IMR-90 (cell line): ENCODE data around the gene CNOT3. TPM values are rescaled to one million over a fixed set of nuclear protein-coding genes. Genes with fewer than 3 reads are reported as not detected.
A peak's percentile ranks its signal among the peaks of the same experiment; 100 is the strongest.

Experiments
- ATAC-seq: fragments of 200-7000 bp; cut with Tn5 transposase; 2 replicates; pipeline ENCODE4 v1.9.1; 2020; ENCODE audit warnings: low read depth, mild to moderate bottlenecking, moderate library complexity
- BruUV-seq: library from RNA; stranded (reverse); fragments of 400-500 nt; replicated peaks from 2 replicates; lab custom pipeline; 2021; lab: Mats Ljungman, UMichigan
- CTCF ChIA-PET: fragments of 300-600 bp; formaldehyde crosslinking; extraction: SDS; loops from one replicate; lab custom pipeline; 2021; ENCODE audit warnings: antibody characterized with exemption; lab: Yijun Ruan, JAX
- POLR2A ChIA-PET: fragments of 300-600 bp; sonication (Branson Sonifier 250); formaldehyde crosslinking; loops from one replicate; lab custom pipeline; 2022; ENCODE audit warnings: antibody characterized with exemption; ENCODE audit not compliant: unreplicated experiment; lab: Charles Lee
- DNase-seq: peaks from one replicate; pipeline ENCODE4 v3.0.0; 2013
- H2AFZ ChIP-seq: replicated peaks from 2 replicates; pipeline ENCODE3; 2013; ENCODE audit warnings: low read length, mild to moderate bottlenecking; ENCODE audit not compliant: poor library complexity
- H2AK5ac ChIP-seq: 2 replicates; pipeline ENCODE4 v1.6.1; 2013; ENCODE audit warnings: low read depth, low read length, inconsistent platforms
- H2AK9ac ChIP-seq: replicated peaks from 2 replicates; pipeline ENCODE3; 2013; ENCODE audit warnings: mild to moderate bottlenecking, low read depth, low read length, moderate library complexity; ENCODE audit not compliant: poor library complexity
- H2BK120ac ChIP-seq: 2 replicates; pipeline ENCODE4 v1.6.1; 2013; ENCODE audit warnings: low read depth, low read length, inconsistent platforms
- H2BK15ac ChIP-seq: 3 replicates; pipeline ENCODE4 v1.6.1; 2013; ENCODE audit warnings: low read depth, low read length, inconsistent platforms
- H2BK20ac ChIP-seq: 2 replicates; pipeline ENCODE4 v1.6.1; 2013; ENCODE audit warnings: low read depth, mild to moderate bottlenecking, inconsistent platforms, low read length, moderate library complexity
- H2BK5ac ChIP-seq: 2 replicates; pipeline ENCODE4 v1.6.1; 2013; ENCODE audit warnings: mild to moderate bottlenecking, low read depth, low read length, inconsistent platforms; ENCODE audit not compliant: poor library complexity, severe bottlenecking
- H3K14ac ChIP-seq: replicated peaks from 2 replicates; pipeline ENCODE4 v1.6.1; 2013; ENCODE audit warnings: low read depth, low read length, inconsistent platforms
- H3K18ac ChIP-seq: 2 replicates; pipeline ENCODE4 v1.6.1; 2013; ENCODE audit warnings: low read depth, low read length, control low read depth
- H3K23ac ChIP-seq: 2 replicates; pipeline ENCODE4 v1.6.1; 2013; ENCODE audit warnings: low read depth, low read length, inconsistent platforms
- H3K27ac ChIP-seq: 2 replicates; pipeline ENCODE4 v1.5.1; 2013; ENCODE audit warnings: mild to moderate bottlenecking, control low read depth, low read length; ENCODE audit not compliant: insufficient read depth
- H3K27me3 ChIP-seq: 2 replicates; pipeline ENCODE4 v1.6.1; 2013; ENCODE audit warnings: low read length; ENCODE audit not compliant: control insufficient read depth, insufficient read depth
- H3K36me3 ChIP-seq: 2 replicates; pipeline ENCODE4 v1.6.1; 2013; ENCODE audit warnings: low read length, mixed read lengths; ENCODE audit not compliant: control insufficient read depth, insufficient read depth
- H3K4ac ChIP-seq: 2 replicates; pipeline ENCODE4 v1.6.1; 2013; ENCODE audit warnings: low read depth, low read length, inconsistent platforms
- H3K4me1 ChIP-seq: 2 replicates; pipeline ENCODE4 v1.6.1; 2013; ENCODE audit warnings: low read length, mixed read lengths; ENCODE audit not compliant: control insufficient read depth, insufficient read depth
- H3K4me2 ChIP-seq: 2 replicates; pipeline ENCODE4 v1.6.1; 2013; ENCODE audit warnings: low read depth, mild to moderate bottlenecking, control low read depth, low read length, moderate library complexity
- H3K4me3 ChIP-seq: 2 replicates; pipeline ENCODE4 v1.5.1; 2013; ENCODE audit warnings: low read depth, mild to moderate bottlenecking, control low read depth, low read length, moderate library complexity; ENCODE audit not compliant: insufficient read depth
- H3K56ac ChIP-seq: 2 replicates; pipeline ENCODE4 v1.6.1; 2013; ENCODE audit warnings: low read length, inconsistent platforms; ENCODE audit not compliant: insufficient read depth; ENCODE audit errors: extremely low read depth
- H3K79me1 ChIP-seq, 2 experiments: 2 replicates each; pipeline ENCODE4 v1.6.1; 2013; ENCODE audit warnings: low read length in 2 of 2, inconsistent platforms in 1 of 2, low read depth in 1 of 2
- H3K9ac ChIP-seq: 2 replicates; pipeline ENCODE4 v1.6.1; 2013; ENCODE audit warnings: low read depth, low read length, control low read depth
- H3K9me1 ChIP-seq: 2 replicates; pipeline ENCODE4 v1.6.1; 2013; ENCODE audit warnings: low read length, inconsistent platforms; ENCODE audit not compliant: insufficient read depth
- H3K9me3 ChIP-seq: 2 replicates; pipeline ENCODE4 v1.6.1; 2013; ENCODE audit warnings: low read length; ENCODE audit not compliant: control insufficient read depth, insufficient read depth
- H4K20me1 ChIP-seq: 2 replicates; pipeline ENCODE4 v1.6.1; 2013; ENCODE audit warnings: low read length, inconsistent platforms; ENCODE audit not compliant: insufficient read depth
- H4K5ac ChIP-seq: 2 replicates; pipeline ENCODE4 v1.6.1; 2013; ENCODE audit warnings: mild to moderate bottlenecking, low read depth, low read length, control low read depth
- H4K8ac ChIP-seq, 2 experiments: 2 replicates each; pipeline ENCODE4 v1.6.1; 2013; ENCODE audit warnings: low read depth in 2 of 2, low read length in 2 of 2, control low read depth in 1 of 2, inconsistent platforms in 1 of 2
- H4K91ac ChIP-seq: 2 replicates; pipeline ENCODE4 v1.6.1; 2013; ENCODE audit warnings: low read depth, low read length, inconsistent platforms; ENCODE audit not compliant: insufficient read depth
- FOS ChIP-seq: fragments of 150-350 bp; IDR thresholded peaks from 2 replicates; pipeline ENCODE4 v1.6.1; 2016; ENCODE audit warnings: low read depth, low read length
- MAZ ChIP-seq: IDR thresholded peaks from 2 replicates; pipeline ENCODE4 v1.6.1; 2012; ENCODE audit warnings: low read depth, mild to moderate bottlenecking, low read length, improper control_type of control experiment, moderate library complexity, borderline replicate concordance
- MXI1 ChIP-seq: IDR thresholded peaks from 2 replicates; pipeline ENCODE4 v1.6.1; 2012; ENCODE audit warnings: low read depth, mild to moderate bottlenecking, low read length, moderate library complexity, borderline replicate concordance
- NFE2L2 ChIP-seq: fragments of 150-350 bp; IDR thresholded peaks from 2 replicates; pipeline ENCODE4 v1.6.1; 2016; ENCODE audit warnings: low read depth, mild to moderate bottlenecking, low read length
- WGBS, 2 experiments: methylation state at CpG; one replicate each; pipeline versions ENCODE4 v1.1.5 to v1.1.7; 2013; ENCODE audit warnings: missing lambda C conversion rate in 2 of 2; ENCODE audit not compliant: insufficient read length in 1 of 2; ENCODE audit errors: extremely low coverage in 2 of 2; 5-methylcytosine and 5-hydroxymethylcytosine counted together
- dilution Hi-C: fragments of 300-500 bp; cut with HindIII; formaldehyde crosslinking; loops from one replicate; pipeline ENCODE4 v1.14.3; 2018; ENCODE audit warnings: low sequenced_read_pairs; ENCODE audit not compliant: unreplicated experiment
- in situ Hi-C: fragments of 300-500 bp; cut with MboI; formaldehyde crosslinking; loops from 3 replicates; pipeline ENCODE4 v1.14.3; 2019; ENCODE audit warnings: low sequenced_read_pairs, inconsistent platforms, mixed read lengths
- intact Hi-C: fragments of 100-400 bp; cut with micrococcal nuclease; formaldehyde crosslinking; loops from 2 replicates; pipeline ENCODE4 v1.10.0; 2022
- polyA plus RNA-seq, 3 experiments: library from polyadenylated mRNA; depleted of rRNA; stranded (reverse); fragments of >200 nt; gene quantifications; 2 replicates each; pipeline ENCODE4 v1.2.3, GENCODE V29; 2012; ENCODE audit warnings: low replicate concordance in 1 of 3
- total RNA-seq: library from RNA; depleted of rRNA; stranded (reverse); fragments of >200 nt; gene quantifications from 2 replicates; pipeline ENCODE4 v1.2.3, GENCODE V29; 2012

CNOT3 gene
- total and polyA plus RNA-seq, 2 of the 4 experiments (the other 2 are of a cell fraction), result 5.4 to 26.7 TPM

DNA sequence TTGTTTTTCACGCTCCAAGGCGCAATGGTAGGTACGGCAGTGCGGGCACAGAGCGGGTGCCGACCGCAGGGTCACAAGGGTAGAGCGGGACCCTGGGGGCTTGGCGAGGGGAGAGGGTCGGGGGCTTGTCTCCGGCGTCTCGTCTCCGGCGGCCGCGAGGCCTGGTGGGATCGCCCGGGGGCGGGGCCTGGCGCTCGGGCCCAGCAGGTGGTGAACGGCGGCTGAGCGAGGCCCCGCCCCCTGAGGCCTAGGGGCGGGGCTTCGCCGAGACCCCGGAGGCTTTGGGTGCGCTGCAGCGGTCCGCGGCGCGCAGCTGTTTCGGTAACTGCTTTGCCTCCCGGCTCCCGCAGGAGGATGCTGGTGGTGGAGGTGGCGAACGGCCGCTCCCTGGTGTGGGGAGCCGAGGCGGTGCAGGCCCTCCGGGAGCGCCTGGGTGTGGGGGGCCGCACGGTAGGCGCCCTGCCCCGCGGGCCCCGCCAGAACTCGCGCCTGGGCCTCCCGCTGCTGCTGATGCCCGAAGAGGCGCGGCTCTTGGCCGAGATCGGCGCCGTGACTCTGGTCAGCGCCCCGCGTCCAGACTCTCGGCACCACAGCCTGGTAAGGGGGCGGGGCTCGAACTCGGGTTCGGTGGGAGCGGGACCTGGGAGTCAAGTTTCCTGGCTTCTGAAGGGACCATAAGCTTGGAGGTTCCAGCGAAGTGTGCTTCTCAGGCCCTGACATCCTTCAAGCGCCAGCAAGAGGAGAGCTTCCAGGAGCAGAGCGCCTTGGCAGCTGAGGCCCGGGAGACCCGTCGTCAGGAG lies 53.6 kb downstream of the CNOT3 start, which contains the start of gene TSEN34:
TSS of gene TSEN34 (plus strand) at position 298 of the 800 bp plus-strand sequence. CDS start at position 355, 57 bp downstream.
- dilution Hi-C loops (no loop called here), intact Hi-C loops (loop anchor here (2.0 kb wide), 1 partner anchor 20 kb away; no protein-coding TSS in a partner anchor), in situ Hi-C loops (no loop called here)
- peaks cover 21 to 43% of the 10 kb centered on the region in 2 experiments; a peak in 3 of 4 replicates for H3K79me1 ChIP-seq
- H3K9me1 ChIP-seq, result peaks cover 3% of the 10 kb centered on the region; the same call in 1 of the 2 replicates
- H2BK20ac ChIP-seq, result peak within 1 kb of the TSS; percentile 59; the same call in 1 of the 2 replicates
- H3K9ac ChIP-seq, result peak within 1 kb of the TSS; percentile 88
- ATAC-seq (peak; percentile 41), DNase-seq (peak; percentile 75)
- H3K23ac ChIP-seq, result peak within 1 kb of the TSS; percentile 94
- peak within 1 kb of the TSS; percentile 96 for H2BK5ac ChIP-seq
- H2BK120ac ChIP-seq, result peak within 1 kb of the TSS; percentile 88
- 0% methylated on average over 42 of the region's 77 CpGs; no CpG with 5 or more reads in 1 of the 2 experiments for WGBS, 2 experiments
- peaks cover 16% of the 10 kb centered on the region for H4K20me1 ChIP-seq
- TF ChIP-seq MXI1, result 0 out of 2 replicates have a peak, but pooled peaks have one; percentile 42
- TF ChIP-seq NFE2L2, result no peak
- TF ChIP-seq MAZ, result 0 out of 2 replicates have a peak, but pooled peaks have one; percentile 43
- TF ChIP-seq FOS, result no peak
- H3K56ac ChIP-seq, result peak within 1 kb of the TSS; percentile 90
- no peaks in the 10 kb centered on the region for H3K9me3 ChIP-seq
- H3K4me2 ChIP-seq, result peak within 1 kb of the TSS; percentile 86
- peaks cover 14% of the 10 kb centered on the region for H3K36me3 ChIP-seq
- H2AK5ac ChIP-seq, result peak within 1 kb of the TSS; percentile 59; the same call in 1 of the 2 replicates
- peak within 1 kb of the TSS; percentile 56 for H4K5ac ChIP-seq
- peak within 1 kb of the TSS; percentile 96 for H3K4ac ChIP-seq
- peak within 1 kb of the TSS; percentile 62 to 99 for H4K8ac ChIP-seq
- H2AFZ ChIP-seq, result peak within 1 kb of the TSS; percentile 96
- peak within 1 kb of the TSS; percentile 93 for H3K27ac ChIP-seq
- peak within 1 kb of the TSS; percentile 91; the same call in 1 of the 3 replicates for H2BK15ac ChIP-seq
- H2AK9ac ChIP-seq, result peak within 1 kb of the TSS; percentile 97
- TSS peak; percentile 83 for BruUV-seq
- H3K14ac ChIP-seq, result peak within 1 kb of the TSS; percentile 94
- H4K91ac ChIP-seq, result peak within 1 kb of the TSS; percentile 93
- H3K18ac ChIP-seq, result peak within 1 kb of the TSS; percentile 77
- H3K4me1 ChIP-seq, result peaks cover 5% of the 10 kb centered on the region
- CTCF ChIA-PET, result no interaction called here
- POLR2A ChIA-PET, result interaction anchor here (0.6 to 2.3 kb wide), 2 partner anchors 9 to 240 kb away, joined by 3 to 10 read pairs; partner anchors contain the start of gene RPS9
- no peaks in the 10 kb centered on the region for H3K27me3 ChIP-seq
- peak within 1 kb of the TSS; percentile 70 for H3K4me3 ChIP-seq
